Gastrocnemius medialis (tissue), 4 donors: ENCODE data around the gene NRCAM.

ENCODE experiments used
- POLR2A ChIP-seq, 2 donors: fragments of 450-650 bp; IDR thresholded peaks; one replicate each; pipeline ENCODE4 v1.6.1; 2017; ENCODE audit warnings: antibody characterized with exemption in 2 of 2, mild to moderate bottlenecking in 2 of 2, moderate library complexity in 2 of 2
- TF ChIP-seq, protein P1 (sequence below), 5 experiments: fragments of 450-650 bp in 3 of 5; fragments of 200-600 bp in 2 of 5; sonication (generic) in 2 of 5; IDR thresholded peaks in 4 of 5; conservative IDR thresholded peaks in 1 of 5; 1 replicate in 4 of 5; 2 replicates in 1 of 5; pipeline ENCODE4 v1.5.1; 2016 to 2019; ENCODE audit warnings: antibody characterized with exemption in 5 of 5, mild to moderate bottlenecking in 3 of 5, moderate library complexity in 3 of 5

DNA sequence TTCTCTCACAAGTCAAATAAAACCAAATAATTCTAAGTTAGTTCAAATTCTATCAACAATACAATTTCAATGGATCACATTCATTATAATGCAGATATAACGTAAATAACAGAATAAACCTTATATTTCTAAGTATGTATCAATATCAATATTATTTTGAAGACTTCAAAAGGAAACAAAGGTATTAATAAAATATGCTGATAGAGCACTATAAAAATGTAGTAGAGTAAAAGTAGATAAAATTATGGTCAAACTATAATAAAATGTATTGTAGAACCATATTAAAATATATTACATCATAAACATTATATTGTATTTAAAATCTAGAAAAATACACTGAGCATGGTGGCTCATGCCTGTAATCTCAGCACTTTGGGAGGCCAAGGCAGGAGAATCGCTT, 23.5 kb upstream of the NRCAM start:
- TF ChIP-seq POLR2A (IDR thresholded peaks at IDR 0.05): no peak
- TF ChIP-seq, protein P1, sequence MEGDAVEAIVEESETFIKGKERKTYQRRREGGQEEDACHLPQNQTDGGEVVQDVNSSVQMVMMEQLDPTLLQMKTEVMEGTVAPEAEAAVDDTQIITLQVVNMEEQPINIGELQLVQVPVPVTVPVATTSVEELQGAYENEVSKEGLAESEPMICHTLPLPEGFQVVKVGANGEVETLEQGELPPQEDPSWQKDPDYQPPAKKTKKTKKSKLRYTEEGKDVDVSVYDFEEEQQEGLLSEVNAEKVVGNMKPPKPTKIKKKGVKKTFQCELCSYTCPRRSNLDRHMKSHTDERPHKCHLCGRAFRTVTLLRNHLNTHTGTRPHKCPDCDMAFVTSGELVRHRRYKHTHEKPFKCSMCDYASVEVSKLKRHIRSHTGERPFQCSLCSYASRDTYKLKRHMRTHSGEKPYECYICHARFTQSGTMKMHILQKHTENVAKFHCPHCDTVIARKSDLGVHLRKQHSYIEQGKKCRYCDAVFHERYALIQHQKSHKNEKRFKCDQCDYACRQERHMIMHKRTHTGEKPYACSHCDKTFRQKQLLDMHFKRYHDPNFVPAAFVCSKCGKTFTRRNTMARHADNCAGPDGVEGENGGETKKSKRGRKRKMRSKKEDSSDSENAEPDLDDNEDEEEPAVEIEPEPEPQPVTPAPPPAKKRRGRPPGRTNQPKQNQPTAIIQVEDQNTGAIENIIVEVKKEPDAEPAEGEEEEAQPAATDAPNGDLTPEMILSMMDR (IDR thresholded peaks at IDR 0.05 in 4 of 5, conservative IDR thresholded peaks at IDR 0.05 in 1 of 5): no peak
